ENCODE data around the gene MYLK3. TPM values are rescaled to one million over a fixed set of nuclear protein-coding genes. Genes with fewer than 3 reads are reported as not detected.

Gene MYLK3
- total and polyA plus RNA-seq, 2 of the 4 experiments (the other 2 are of a cell fraction) = under 0.01 to 0.03 TPM

DNA sequence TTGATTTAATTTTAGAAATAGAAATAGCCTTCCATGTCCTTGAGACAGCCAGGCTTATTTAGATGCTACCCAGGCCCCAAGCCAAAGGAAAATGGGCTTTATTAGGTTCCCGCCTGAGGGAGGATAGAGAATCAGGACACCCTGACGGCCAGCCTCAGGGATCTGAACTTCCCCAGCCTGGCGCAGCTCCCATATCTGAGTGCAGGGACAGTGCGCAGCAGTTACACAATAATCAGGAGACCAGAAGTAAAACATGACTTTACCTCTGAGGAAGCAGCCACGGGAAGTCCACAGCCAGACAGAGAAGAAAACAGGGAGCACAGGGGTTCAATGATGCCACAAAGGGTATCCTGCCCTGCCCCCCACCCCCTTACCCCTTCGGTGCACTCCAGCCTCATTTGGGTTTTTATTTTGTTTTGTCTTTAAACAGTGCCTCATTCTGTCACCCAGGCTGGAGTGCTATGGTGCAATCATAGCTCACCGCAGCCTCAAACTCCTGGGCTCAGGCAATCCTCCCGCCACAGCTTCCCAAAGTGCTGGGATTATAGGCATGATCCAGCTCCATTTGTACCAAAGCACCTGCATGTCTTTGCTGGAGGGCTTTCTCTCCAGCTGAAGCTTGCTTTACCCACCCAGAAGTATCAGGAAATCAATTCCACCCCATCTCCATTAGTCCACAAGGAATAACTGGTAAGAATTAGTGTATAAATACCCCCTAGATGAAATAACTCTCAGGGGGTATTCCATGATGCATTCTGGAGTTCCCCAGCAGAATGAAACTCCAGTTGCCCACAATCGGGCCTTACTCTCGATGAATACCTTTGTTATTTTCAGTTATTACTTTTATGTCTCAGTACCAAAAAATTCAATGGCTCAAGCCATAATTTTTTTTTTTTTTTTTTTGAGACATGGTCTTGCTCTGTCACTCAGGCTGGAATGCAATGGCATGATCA is 36.8 kb downstream of the MYLK3 start (continued):
- TF ChIP-seq CEBPB (IDR thresholded peaks at IDR 0.05; ENCODE audit: low read depth, low read length) = no peak

DNA sequence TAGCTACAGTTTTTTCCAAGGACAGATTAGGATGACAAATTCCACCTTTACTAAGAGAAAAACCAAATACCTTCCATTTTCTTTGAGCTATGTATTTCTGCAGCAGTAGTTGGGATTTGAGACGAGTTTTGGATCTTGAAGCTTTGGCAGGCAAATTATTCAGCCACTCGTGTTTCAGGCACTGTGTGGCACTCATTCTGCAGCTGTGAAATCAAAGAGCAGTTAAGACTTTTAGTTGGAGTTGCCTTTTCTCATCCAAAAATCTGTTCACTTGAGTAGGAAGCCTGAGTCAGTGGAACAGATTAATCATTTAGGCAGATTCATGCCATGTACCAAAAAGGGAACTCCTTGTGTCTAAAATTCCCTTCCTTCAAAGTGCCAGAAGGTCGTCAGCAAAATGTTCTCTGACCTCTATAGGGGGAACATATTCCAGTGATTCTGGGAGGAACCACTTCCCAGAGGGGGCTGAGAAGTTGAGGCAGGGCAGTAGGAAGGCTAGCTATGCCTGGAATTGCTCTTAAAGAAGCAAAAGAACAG is 38.6 kb downstream of the MYLK3 start:
- ATAC-seq (ENCODE audit: low read depth) (no peak), DNase-seq (no peak)
- in situ Hi-C loops (cut with MboI; ENCODE audit: low sequenced_read_pairs) = no loop called here
- H2BK120ac ChIP-seq (ENCODE audit: low read depth, low read length) = no peak overlapping the region
- TF ChIP-seq FOS (IDR thresholded peaks at IDR 0.05; ENCODE audit: low read depth, low read length) (no peak), SMC3 (IDR thresholded peaks at IDR 0.05; ENCODE audit: low read depth, low read length) (no peak), MAZ (IDR thresholded peaks at IDR 0.05; ENCODE audit: borderline replicate concordance, low read depth, low read length) (no peak), CHD1 (IDR thresholded peaks at IDR 0.05; ENCODE audit: low read depth, low read length) (no peak), CEBPB (IDR thresholded peaks at IDR 0.05; ENCODE audit: low read depth, low read length) (no peak), POLR2A (IDR thresholded peaks at IDR 0.05; ENCODE audit: low read depth, low read length) (no peak), MAFK (IDR thresholded peaks at IDR 0.05; ENCODE audit: low read depth, low read length) (no peak), BHLHE40 (IDR thresholded peaks at IDR 0.05; ENCODE audit: low read depth, low read length) (no peak), RAD21 (IDR thresholded peaks at IDR 0.05; ENCODE audit: low read length) (no peak)
- TF ChIP-seq, protein P1, sequence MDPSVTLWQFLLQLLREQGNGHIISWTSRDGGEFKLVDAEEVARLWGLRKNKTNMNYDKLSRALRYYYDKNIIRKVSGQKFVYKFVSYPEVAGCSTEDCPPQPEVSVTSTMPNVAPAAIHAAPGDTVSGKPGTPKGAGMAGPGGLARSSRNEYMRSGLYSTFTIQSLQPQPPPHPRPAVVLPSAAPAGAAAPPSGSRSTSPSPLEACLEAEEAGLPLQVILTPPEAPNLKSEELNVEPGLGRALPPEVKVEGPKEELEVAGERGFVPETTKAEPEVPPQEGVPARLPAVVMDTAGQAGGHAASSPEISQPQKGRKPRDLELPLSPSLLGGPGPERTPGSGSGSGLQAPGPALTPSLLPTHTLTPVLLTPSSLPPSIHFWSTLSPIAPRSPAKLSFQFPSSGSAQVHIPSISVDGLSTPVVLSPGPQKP (IDR thresholded peaks at IDR 0.05; ENCODE audit: borderline replicate concordance, low read depth, low read length) = no peak
- TF ChIP-seq, protein P2, sequence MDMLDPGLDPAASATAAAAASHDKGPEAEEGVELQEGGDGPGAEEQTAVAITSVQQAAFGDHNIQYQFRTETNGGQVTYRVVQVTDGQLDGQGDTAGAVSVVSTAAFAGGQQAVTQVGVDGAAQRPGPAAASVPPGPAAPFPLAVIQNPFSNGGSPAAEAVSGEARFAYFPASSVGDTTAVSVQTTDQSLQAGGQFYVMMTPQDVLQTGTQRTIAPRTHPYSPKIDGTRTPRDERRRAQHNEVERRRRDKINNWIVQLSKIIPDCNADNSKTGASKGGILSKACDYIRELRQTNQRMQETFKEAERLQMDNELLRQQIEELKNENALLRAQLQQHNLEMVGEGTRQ (IDR thresholded peaks at IDR 0.05; ENCODE audit: low read depth, low read length) = no peak
- no peak overlapping the region for H3K4me3 ChIP-seq (ENCODE audit: insufficient read depth, low read depth, low read length)
- H2AK9ac ChIP-seq (replicated peaks; ENCODE audit: low read depth, low read length, poor library complexity) = no peak overlapping the region
- no peak overlapping the region for H3K27ac ChIP-seq (ENCODE audit: insufficient read depth, low read length)
- no peak overlapping the region for H2AFZ ChIP-seq (replicated peaks; ENCODE audit: low read length, poor library complexity)
- H2BK5ac ChIP-seq (ENCODE audit: low read depth, low read length, poor library complexity, severe bottlenecking) = no peak overlapping the region
- no peak overlapping the region for H3K4me2 ChIP-seq (ENCODE audit: low read depth, low read length)
- no peaks in the 10 kb centered on the region for H3K36me3 ChIP-seq (ENCODE audit: control insufficient read depth, insufficient read depth, low read length)
- H3K9me3 ChIP-seq (ENCODE audit: control insufficient read depth, insufficient read depth, low read length) = no peaks in the 10 kb centered on the region
- POLR2A ChIA-PET (ENCODE audit: unreplicated experiment) = no interaction called here
- no peak overlapping the region for H3K14ac ChIP-seq (replicated peaks; ENCODE audit: low read depth, low read length)
- no peak overlapping the region for H3K56ac ChIP-seq (ENCODE audit: extremely low read depth, insufficient read depth, low read length)
- no peak overlapping the region for H3K18ac ChIP-seq (ENCODE audit: low read depth, low read length)
- H3K9me1 ChIP-seq (ENCODE audit: insufficient read depth, low read length) = no peaks in the 10 kb centered on the region
- CTCF ChIA-PET = interaction anchor here (0.6 kb wide), 1 partner anchor 135 kb away, joined by 4 read pairs; no protein-coding TSS in a partner anchor
- H4K5ac ChIP-seq (ENCODE audit: low read depth, low read length) = no peak overlapping the region
- no peak overlapping the region for H3K23ac ChIP-seq (ENCODE audit: low read depth, low read length)
- H3K27me3 ChIP-seq (ENCODE audit: control insufficient read depth, insufficient read depth, low read length) = no peaks in the 10 kb centered on the region
- no peaks in the 10 kb centered on the region for H3K4me1 ChIP-seq (ENCODE audit: control insufficient read depth, insufficient read depth, low read length)
- H2BK20ac ChIP-seq (ENCODE audit: low read depth, low read length) = no peak overlapping the region
- H3K4ac ChIP-seq (ENCODE audit: low read depth, low read length) = no peak overlapping the region
- H3K79me1 ChIP-seq (ENCODE audit: low read depth in 1 of 2, low read length in 2 of 2) = no peaks in the 10 kb centered on the region
- H4K20me1 ChIP-seq (ENCODE audit: insufficient read depth, low read length) = no peaks in the 10 kb centered on the region
- no peak overlapping the region for H4K91ac ChIP-seq (ENCODE audit: insufficient read depth, low read depth, low read length)
- no CpG with 5 or more reads among the region's 3 CpGs for WGBS, 2 experiments (ENCODE audit: extremely low coverage in 2 of 2, insufficient read length in 1 of 2)
- dilution Hi-C loops (cut with HindIII; ENCODE audit: low sequenced_read_pairs, unreplicated experiment) = no loop called here
- no peak overlapping the region for H4K8ac ChIP-seq (ENCODE audit: low read depth in 2 of 2, low read length in 2 of 2)
- no peak overlapping the region for H2BK15ac ChIP-seq (ENCODE audit: low read depth, low read length)
- intact Hi-C loops (cut with micrococcal nuclease) = no loop called here
- BruUV-seq (replicated peaks) = no TSS peak
- no peak overlapping the region for H2AK5ac ChIP-seq (ENCODE audit: low read depth, low read length)
- H3K9ac ChIP-seq (ENCODE audit: low read depth, low read length) = no peak overlapping the region
